Globus pallidus (tissue), 1 donor: ENCODE results near the gene INPP5E.

Experiments used
- DNase-seq: peaks from one replicate; pipeline ENCODE4 v3.0.0-alpha.2; 2015; ENCODE audit warnings: low spot score

Gene INPP5E

DNA sequence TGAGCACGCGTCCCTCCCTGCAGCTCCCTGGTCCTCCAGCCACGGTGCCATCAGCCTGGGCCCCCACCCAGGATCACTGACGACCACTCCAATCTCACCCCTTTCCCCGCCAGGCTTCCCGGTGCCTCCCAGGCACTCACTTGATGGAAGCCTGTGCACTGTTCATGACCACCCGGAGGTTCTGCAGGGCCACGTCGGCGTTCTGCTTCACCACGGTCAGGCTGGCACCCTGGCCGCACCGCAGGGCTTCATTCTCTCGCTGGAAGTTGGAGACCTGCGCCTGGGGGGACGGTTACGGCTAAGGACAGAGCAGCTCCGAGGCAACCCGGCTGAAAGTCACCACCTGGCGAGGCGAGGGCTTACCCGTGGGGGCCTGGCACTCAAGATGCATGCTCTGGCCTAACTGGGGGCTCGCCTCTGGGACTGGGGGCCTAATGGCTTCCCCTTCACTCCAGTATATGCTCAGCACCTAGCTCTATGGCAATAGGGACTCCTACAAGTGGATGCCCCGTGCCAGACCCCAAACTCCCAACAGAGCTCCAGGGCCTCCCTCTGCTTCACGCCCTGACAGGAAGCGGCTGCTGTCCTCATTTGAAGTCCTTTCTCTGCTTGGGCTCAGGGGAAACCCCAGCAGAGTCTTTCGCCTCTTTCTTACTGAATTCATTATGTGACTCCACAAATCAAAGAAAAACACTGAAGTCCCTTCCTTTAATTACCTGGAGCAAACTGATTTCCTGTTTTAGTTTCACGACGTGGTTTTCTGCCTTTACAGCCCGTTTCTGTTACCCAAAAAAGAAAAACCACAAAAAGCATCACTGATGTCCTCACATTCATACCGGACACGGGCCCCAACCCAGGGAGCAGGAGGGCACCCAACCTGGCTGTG is 35.5 kb downstream of the INPP5E start:
- DNase-seq, result no peak

DNA sequence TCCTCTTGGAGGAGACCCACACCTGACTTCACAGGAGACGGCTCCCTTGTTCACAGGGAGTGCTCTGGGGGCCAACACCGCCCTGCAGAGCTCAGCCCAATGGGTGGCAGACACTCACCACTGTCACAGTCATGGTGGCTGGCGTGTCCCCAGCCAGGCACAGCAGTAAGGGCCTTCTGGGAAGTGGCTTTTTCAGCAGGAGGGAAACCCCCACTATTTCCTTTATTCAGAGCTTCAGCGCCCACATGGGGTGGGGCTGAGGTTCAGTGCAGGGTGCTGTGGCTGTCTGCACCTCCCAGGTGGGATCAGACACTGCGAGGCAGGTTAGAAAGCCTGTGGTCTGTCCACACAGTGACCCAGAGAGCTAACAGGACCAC is 36.1 kb downstream of the INPP5E start:
- no peak for DNase-seq

DNA sequence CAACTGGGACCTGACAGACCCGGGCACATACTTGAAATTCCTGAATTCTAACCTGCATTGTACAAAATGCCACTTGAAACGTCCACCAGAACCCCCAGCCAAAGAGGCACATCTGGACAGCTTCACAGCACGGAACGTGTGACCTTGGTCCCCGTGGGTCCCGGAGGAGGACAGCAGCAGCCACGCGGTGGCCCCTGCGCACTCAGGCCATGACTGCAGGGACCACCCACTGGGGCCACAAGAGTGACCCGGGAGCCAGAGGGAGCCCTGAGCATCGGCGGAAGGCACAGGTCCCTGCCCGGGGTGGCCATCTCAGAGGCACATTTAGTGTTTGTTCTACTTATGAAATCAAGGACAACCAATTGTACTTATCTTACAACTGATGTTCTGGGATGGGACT is 37.6 kb downstream of the INPP5E start:
- no peak for DNase-seq

DNA sequence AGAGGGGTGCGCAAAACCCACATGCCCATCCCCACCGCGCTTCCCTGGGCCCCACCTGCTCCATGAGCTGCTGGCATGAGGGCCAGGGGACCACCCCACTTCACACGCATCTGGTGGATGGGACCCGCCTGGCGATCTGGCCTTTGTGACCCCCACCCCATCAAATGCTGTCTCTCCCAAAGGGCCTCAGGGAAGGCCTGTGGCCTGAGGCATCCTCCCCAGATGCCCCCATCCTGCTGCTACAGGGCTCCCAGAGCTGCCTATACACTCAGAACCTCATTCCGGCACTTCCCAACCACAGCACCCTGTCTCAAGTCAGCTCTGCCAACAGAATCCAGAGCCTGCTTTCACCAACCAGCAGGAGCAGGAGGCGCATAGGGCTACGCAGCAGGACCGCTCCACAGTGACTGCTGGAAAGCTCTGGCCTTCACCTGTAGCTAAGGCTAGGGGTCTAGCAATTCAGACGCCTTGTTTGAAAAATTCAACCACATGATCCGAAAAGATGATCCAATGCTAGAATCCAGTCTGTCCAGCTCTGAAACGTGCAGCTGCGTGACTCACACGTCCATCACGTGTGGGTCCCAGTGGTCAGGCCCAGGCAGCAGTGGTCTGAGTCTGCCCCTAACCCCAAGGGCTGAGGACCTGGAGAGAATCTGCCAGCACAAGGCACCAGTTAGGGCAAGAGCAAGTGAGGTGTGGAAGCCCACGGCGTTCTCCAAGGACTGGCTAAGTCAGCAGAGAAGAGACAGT is 38.3 kb downstream of the INPP5E start:
- no peak for DNase-seq

DNA sequence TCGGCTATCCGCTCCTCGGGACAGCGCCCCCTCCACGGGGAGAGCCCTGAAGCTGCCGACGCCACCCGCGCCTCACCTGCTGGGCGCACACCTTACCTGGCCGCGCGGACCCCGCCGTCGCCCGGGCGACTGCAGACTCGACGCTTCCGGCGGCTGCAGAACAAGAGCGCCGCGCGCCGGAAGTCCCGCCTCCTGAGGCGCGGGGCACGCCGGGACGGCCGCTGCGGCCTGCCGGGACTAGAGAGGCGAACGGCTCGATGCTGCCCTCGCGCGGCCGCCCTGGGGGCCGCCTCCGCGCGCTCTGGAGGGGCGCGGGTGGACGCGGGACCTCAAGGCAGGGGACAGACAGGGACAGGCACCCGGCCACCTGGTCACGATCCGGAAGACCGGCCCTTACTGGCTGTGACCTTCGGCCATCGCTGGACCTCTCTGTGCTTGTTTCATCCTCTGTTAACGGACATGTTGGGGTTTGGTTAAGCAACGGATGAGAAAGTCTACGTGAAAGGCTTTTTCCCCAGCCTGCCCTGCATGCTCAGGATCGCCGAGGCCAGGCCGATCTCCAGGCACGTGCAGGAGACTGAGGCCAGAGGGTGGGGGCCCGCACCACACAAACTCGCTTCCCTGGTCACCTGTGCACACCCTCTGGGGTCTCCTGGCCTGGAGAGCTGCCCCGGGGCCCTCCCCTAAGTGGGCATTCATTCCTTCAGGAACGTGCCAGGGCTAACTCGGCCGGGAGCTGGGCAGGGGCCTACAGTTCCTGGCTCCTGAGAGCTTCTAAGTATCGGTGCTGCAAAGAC is 39.4 kb downstream of the INPP5E start, which contains the start of gene SNAPC4:
Gene SNAPC4, minus strand, starts transcription at position 133 of the 797 bp plus-strand sequence. CDS start 1,742 bp downstream, outside the sequence.
- peak; percentile 75 for DNase-seq

DNA sequence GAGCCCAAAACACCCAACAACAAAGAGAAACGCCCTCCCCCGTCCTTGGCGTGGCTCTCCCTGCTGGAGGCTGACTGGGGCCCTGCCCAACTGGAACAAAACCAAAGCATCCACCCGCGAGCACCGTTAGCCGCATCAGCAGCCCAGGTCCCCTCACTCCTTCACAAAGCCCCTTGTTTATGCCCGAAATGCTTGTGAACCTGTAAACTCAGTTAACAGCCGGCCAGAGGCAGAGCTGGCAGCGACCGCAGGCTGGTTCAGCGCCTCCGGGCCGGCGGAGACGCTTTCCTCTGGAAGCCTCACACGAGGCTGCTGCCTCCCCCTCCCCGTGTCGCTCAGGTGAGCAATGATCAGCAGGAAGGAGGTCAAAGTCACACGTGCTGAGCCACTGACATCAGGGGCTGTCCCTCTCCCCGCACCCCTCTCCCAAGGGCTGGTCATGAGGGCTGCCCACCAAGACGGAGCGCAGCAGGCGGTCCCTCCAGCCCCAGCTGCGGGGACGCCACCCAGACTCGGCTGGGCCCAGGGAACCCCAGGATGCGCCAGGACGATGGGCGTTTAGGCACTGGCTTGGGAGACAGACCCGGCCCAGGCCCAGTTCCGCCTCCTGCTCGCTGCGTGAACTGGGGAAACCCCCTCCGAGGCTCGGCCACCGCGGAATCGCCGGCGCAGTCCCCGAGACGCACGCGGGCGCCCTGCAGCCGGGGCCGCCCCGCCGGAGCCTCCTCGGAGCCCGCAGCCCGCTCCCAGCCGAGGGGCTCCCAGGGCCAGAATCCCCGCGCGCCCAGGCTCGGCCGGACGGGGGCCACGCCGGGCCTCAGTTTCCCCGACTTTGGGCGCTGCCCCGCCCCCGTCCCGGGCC is 40.2 kb downstream of the INPP5E start:
- DNase-seq, result no peak

DNA sequence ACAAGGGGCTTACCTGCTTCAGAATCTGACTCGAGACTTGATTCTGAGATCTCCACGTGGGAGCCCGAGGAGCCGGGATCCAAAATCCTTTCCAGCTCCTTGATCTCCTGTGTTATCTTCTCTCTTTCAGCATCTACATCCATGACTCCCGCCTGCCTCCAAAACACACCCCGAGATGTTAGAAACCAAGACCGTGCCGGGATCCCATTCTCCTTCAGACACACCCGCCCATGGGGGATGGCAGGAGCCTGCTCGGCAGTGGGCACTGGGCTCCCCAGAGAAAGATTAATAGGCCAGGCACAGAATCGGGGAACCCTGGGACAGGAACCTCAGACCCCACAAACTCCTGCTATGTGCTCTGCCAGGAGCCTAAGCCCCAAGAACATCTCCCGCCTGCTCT is 41.4 kb downstream of the INPP5E start:
- no peak for DNase-seq

DNA sequence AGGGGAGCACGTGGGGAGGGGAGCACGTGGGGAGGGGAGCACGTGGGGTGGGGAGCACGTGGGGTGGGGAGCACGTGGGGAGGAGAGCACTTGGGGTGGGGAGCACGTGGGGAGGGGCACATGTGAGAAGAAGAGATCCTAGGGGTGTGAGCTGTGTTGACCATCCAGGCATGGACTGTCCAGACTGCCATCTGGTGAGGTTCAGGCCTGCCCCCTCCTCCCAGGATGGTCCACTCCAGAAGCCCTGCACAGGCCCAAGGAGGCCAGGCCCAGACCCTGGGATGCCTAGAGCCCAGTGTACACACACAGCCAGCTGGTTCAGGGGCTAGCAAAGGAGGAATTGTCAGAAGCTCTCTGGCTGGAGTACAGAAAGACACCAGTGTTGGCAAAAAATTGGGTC is 42.0 kb downstream of the INPP5E start:
- no peak for DNase-seq

DNA sequence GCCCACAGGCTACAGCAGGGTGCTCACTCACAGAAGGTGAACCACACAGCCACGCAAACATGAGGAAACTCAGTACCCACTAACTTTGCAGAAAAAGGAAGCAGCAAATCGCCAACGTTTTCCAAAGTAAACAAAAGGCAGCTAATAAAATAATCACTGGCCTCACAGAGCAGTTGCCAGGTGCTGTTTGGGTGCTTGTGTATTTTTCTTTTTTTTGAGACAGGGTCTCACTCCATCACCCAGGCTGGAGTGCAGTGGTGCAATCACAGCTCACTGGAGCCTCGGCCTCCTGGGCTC is 43.5 kb downstream of the INPP5E start:
- no peak for DNase-seq

DNA sequence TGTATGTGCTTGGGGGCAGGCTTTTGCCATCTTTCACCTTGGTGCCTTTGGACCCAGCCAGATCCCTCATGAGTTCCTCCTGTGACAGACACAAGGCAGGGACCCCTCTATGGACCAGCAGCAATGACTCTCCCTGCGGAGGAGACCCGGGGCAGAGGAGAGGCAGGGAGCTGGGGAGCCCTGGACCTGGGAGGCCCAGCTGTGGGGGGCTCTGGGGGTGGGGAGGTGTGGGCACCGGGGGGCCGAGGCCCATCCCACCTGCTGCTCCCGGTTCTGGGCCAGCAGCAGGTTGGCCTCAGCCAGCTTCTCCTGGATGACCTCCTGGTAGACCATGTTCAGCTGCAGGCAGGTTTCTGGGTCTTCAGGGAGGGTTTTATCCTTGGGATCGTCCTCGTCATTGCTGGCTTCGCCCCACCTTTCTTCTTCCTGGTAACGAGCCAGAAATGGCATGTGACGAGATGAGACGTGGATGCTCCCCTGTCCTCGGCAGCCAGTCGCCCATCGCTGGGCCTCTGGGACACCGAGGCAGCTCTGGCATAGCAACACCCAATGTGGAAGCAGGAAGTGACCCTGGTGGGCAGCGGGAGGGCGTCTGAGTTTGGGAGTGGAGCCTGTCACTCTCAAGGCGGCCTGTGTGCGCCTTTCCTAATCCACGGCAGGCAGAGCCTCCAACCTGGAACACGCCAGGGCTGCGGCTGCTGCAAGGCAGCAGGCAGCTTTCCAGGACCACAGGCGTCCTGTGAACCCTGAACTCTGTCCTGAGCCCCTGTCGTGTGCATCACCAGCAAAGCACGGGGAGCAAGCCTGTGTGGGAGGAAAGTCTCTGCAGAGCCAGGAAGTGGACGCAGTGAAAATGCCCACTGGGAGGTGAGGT is 44.1 kb downstream of the INPP5E start:
- DNase-seq, result no peak

DNA sequence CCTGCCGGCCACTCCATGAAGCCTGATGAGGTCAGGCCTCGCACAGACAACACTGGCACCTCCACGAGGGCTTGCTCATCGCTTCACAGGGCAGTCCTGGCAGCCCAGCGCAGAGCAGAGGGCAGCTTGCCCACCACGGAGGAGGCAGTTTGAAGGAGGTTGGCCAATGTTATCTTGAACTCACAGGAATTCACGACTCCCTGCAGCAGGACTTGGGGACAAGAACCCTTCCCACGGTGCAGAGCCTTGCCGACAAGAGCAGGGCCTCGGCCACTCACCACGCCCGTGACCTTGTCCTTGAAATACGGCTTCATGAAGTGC is 44.7 kb downstream of the INPP5E start:
- DNase-seq, result no peak

DNA sequence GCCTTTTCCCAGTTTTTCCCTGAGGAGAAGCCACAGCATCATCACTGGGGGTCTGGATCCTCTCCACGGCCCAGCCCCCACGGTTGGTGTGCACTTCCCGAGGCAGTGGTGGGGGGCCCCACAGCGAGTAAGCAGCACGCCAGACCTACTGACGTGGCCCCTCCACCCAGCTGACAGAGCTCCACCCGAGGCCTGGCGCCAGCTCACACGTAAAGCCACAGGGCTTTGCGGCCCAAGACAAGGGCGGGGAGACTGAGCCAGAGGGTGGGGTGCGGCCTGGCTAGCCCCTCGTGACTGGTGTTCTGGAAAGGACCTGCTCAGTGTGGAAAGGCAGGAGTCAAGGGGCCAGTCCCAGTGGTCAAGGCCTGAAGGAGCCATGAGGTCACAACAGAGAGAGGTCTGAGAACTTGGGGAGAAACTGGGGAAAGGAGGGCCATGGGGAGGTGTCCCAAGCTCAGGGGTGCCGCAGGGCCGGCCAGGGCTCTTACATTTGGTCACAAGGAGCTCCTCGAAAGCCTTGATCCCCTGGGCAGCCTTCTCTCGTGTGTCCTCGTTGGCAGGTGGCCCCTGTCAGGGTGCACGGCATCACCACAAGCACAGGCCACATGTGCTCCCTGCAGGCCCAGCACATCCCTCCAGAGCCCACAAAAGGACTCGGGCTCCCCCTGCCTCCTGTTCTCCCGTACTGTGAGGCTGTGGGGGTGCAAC is 45.2 kb downstream of the INPP5E start:
- no peak for DNase-seq

DNA sequence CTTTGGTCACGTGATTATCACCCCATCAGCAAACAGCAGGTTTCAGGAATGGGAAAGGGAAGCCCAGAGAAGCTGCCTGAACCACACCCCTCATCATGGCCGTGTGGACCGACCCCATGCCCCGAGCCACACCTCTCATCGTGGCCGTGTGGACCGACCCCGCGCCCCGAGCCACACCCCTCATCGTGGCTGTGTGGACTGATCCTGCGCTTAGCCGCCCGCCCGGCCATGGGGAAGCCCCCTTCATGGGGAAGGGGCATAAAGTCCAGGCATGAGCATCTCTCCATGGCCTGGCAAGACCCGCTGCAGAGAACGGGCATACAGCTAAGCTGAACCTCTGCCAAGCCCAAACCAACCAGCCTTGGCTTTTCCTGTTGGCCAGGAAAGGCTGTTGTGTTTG is 46.1 kb downstream of the INPP5E start:
- no peak for DNase-seq

DNA sequence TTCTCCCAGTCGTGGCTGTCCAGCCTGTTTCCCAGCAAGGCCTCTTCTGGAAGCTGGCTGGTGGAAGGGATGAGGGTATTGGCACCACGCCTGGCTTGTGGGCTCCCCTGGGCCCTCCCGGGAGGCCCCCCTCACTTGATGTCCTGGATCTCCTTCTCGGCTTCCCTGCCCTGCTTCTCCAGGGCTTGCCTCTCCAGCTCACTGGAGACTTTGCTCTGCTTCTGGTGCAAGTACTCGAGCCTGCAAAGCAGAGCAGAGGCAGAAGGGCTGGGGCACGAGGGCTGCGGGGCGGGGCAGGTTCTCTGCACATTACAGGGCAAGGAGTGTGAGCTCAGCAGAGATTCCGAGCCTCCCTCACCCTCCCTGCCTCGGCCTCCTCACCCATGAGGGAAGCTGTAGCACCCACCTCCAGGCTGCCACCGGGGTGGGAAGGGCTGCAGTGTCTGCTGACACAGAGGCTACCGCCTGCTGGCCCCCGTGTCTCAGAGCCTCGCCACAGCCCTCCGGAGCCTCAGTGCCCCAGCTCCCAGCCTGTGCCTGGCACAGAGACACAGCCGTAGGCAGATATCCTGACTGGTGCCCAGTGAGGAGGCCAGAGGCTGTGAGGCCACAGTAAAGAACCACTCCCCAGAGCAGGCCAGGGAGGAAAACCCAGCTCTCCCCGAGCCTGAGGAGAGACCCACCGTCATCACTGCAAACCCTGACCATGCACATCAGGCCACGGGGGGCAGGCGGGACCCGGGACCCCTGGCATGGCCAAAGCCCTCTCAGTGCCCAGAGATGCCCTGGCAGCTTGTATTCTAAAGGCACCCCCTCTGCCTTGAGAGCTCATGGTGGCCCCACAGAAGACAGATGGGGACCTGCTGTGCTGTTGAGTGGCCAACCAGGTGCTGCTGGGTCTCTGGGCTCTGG is 46.9 kb downstream of the INPP5E start:
- no peak for DNase-seq

DNA sequence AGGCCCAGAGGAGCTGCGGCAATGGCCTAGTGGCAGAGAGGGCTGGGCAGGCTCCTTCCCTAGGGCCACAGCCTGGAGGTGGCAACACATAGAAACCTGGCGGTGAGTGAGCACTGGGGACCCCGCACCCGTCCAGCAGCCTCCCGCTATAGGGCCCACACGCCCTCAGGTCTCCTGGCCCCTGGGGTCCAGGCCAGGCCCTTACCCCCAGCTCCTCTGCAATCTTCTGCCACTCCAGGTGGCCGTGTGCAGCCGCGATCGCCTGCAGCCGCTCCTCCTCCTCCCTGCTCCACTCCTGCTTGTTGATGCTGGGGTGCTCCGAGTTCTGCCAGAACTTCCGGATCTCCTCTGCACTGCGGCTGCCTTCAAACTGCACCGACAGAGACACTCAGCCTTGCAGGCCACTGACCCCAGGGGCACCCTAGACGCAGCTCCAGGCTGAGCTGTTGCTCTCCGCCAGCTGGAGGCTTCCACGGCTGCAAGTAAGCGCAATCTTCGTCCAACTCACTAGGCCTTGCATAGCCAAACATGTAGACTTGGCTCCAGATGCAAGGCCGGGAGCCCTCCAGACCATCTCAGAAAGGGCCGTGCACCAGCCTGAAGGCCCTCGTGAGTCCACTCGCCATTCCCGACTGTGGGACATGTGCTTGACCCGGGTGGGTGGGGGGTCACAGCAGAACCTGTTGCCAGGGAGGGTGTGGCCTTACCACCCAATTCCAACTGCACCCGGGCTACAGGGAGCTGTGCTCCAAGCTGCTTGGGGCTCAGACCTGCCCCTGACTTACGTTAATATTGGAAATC is 47.7 kb downstream of the INPP5E start:
- DNase-seq, result no peak

DNA sequence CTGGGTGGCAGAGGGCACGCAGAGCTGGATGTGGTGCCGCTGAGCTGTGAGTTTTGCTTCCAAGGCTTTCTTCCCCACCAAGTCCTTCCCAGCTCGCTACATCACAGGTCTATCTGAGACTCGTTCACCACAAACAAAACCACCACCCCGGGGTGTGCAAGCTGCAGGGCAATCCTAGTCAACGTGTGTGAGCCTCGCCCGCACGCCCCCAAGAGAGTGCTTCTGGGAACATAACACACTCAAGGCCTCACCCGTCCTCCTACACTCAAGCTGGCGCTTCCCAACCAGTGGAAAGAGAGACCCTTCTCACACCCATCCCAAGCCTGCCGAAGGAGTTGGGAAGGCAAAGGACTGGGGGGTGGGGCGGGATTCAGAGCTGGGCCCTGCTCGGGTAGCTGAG is 50.2 kb downstream of the INPP5E start:
- DNase-seq, result no peak

DNA sequence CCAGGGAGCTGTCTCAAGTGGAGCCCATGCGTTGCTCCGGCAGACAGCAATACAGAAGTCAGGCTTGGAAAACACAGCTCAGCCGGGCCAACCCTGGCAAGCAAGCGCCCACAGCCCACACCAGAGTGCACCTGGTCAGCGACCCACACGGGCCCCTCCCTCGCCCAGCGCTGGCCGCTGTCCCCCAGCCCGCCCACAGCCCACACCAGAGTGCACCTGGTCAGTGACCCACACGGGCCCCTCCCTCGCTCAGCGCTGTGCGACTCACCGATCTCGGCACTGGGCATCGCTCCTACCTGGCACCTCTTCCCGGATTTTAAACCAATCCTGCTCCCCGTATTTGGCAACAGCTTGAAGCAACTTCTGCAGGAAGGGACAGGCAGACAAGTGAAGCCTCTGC is 52.4 kb downstream of the INPP5E start:
- no peak for DNase-seq

DNA sequence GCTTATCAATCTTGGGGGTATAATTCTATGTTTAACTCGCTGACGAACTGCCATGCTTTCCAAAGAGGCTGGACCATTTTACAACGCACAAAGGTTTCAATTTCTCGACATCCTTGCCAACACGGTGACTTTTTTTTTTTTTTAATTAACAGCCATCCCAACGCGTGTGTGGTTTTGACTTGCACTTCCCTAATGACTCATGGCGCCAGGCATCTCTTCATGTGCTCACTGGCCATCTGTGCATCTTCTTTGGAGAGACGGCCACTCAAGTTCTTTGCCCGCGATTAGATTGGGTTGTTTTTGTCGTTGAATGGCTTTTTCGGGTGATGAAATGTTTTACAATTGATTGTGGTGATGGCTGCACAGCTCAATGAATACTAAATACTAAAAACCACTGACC is 53.6 kb downstream of the INPP5E start:
- DNase-seq, result no peak
